Eye (tissue), 1 donor: Measurements from ENCODE around the gene EEF1AKMT4.

Source experiments
- DNase-seq: peaks from one replicate; pipeline ENCODE4 v3.0.0-alpha.2; 2015

Gene EEF1AKMT4

DNA sequence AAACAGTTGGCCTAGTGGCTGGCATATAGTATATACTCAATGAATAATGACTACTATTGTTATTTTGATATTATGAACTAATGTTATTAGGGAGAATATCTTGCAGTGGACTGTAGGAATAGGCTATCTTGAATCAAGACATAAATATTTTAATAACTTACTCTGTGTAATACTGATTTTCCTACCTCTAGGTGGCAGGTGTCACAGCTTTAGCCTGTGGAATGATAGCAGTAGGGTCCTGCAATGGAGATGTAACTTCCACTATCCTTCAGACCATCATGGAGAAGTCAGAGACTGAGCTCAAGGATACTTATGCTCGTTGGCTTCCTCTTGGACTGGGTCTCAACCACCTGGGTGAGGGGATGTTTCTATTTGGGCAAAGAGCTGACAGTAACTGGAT, 56.1 kb downstream of the EEF1AKMT4 start:
- no peak for DNase-seq

DNA sequence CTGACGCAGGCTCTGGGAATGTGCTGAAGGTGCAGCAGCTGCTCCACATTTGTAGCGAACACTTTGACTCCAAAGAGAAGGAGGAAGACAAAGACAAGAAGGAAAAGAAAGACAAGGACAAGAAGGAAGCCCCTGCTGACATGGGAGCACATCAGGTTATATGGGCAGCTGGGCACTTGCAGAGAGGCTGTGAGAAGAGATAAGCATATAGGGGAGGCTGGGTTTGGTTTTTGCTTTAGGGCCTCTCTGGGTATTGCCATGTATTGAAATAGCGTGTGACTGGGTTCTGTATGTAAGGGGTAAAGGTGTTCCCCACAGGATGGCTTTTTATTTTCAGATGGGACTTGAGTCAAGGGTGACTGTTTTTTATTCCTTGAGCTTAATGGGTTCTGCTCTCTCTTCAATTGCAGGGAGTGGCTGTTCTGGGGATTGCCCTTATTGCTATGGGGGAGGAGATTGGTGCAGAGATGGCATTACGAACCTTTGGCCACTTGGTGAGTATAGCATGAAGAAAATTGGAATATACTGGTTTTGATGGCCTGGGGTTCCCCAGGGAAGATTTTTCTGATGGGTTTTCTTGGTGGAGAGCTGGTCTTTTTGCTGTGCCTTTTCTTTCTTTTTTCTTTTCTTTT, 57.0 kb downstream of the EEF1AKMT4 start:
- DNase-seq, result no peak

DNA sequence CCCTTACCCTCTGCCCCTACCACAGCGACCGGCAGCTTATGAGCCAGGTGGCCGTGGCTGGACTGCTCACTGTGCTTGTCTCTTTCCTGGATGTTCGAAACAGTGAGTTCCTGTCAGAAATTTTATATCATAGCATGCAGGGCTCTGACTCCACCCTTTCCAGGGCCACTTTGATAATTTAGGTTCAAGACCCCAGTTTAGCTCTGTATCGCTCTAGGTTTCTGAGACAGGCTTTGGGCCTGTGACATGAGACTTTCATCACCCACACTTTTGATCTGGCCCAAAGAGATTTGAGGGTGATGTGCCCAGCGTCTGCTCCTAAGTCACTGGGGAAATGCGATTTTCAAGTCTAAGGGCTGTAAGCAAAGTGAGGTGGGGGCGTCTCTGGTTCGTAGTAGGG, 58.4 kb downstream of the EEF1AKMT4 start:
- DNase-seq, result no peak
